ENCODE measurements around the gene IFNG-AS1. TPM values are rescaled to one million over a fixed set of nuclear protein-coding genes. Genes with fewer than 3 reads are reported as not detected.

The IFNG-AS1 gene
- total RNA-seq, 1 experiment from 2014 or later: not detected

- H3K4me1 ChIP-seq (ENCODE audit: insufficient read depth, low read length, poor library complexity, severe bottlenecking): no peaks in the 10 kb centered on the region
- ChIA-PET POLR2A (ENCODE audit: low non-redundant PET) (interaction anchor here (0.7 kb wide), 1 partner anchor 624 kb away, joined by 3 read pairs; no protein-coding TSS in a partner anchor), CTCF (no interaction called here)
- H3K27me3 ChIP-seq (replicated peaks; ENCODE audit: insufficient read depth, low read depth, low read length, poor library complexity): no peaks in the 10 kb centered on the region
- TF ChIP-seq, protein P1, sequence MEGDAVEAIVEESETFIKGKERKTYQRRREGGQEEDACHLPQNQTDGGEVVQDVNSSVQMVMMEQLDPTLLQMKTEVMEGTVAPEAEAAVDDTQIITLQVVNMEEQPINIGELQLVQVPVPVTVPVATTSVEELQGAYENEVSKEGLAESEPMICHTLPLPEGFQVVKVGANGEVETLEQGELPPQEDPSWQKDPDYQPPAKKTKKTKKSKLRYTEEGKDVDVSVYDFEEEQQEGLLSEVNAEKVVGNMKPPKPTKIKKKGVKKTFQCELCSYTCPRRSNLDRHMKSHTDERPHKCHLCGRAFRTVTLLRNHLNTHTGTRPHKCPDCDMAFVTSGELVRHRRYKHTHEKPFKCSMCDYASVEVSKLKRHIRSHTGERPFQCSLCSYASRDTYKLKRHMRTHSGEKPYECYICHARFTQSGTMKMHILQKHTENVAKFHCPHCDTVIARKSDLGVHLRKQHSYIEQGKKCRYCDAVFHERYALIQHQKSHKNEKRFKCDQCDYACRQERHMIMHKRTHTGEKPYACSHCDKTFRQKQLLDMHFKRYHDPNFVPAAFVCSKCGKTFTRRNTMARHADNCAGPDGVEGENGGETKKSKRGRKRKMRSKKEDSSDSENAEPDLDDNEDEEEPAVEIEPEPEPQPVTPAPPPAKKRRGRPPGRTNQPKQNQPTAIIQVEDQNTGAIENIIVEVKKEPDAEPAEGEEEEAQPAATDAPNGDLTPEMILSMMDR (conservative IDR thresholded peaks at IDR 0.05; ENCODE audit: low read depth, low read length): no peak
- TF ChIP-seq EZH2 (IDR thresholded peaks at IDR 0.05; ENCODE audit: borderline replicate concordance, low read depth, low read length, poor library complexity, severe bottlenecking): no peak
- no TSS peak for BruUV-seq (replicated peaks)
- intact Hi-C loops (cut with micrococcal nuclease; ENCODE audit: unreplicated experiment): loop anchor here (5.0 kb wide), 2 partner anchors 274 to 686 kb away; no protein-coding TSS in a partner anchor
- DNase-seq (ENCODE audit: low spot score): no peak
- no peaks in the 10 kb centered on the region for H3K36me3 ChIP-seq (ENCODE audit: insufficient read depth, low read length, poor library complexity, severe bottlenecking)
- H3K27ac ChIP-seq (ENCODE audit: low read depth, low read length, poor library complexity, severe bottlenecking): no peak overlapping the region
- no peaks in the 10 kb centered on the region for H3K9me3 ChIP-seq (ENCODE audit: low read depth, low read length, poor library complexity, severe bottlenecking)
- no peak overlapping the region for H3K4me3 ChIP-seq (ENCODE audit: low read depth, low read length, poor library complexity, severe bottlenecking)
Observed at GRCh38 chr12:68043435-68043834, 54.2 kb downstream of the IFNG-AS1 start.

DNA sequence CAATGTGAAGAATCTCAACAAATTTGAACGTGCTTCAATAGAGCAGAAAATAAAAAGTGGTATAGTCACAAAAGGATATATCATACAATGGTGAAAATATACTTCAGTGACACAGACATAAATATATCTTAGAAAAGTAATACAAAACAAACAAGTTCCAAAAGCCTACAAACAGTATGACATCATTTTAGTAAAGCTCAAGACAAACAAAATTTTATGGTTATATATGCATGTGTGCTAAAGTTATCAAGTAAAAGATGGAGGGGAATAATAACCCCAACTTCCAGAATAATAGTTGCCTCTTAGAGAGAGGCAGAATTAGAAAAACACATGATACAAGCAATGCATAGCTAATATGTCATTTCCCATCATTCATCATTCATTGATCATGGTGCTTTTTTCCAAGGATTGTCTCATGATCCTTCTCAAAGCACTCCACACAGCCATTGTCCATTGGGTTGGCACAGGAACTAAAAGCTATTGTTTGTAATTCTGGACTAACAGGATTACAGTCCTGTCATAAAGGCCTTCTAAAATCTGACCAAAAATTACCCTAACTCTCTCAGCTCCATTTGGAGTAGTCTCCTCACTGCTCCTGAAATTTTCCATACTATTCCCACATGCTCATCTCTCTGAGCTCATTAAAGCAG, 59.5 kb downstream of the IFNG-AS1 start:
- BruUV-seq (replicated peaks): no TSS peak
- Histone ChIP-seq H3K9me3 (ENCODE audit: low read depth, low read length, poor library complexity, severe bottlenecking) (no peaks in the 10 kb centered on the region), H3K4me1 (ENCODE audit: insufficient read depth, low read length, poor library complexity, severe bottlenecking) (no peaks in the 10 kb centered on the region), H3K27ac (ENCODE audit: low read depth, low read length, poor library complexity, severe bottlenecking) (no peak overlapping the region), H3K36me3 (ENCODE audit: insufficient read depth, low read length, poor library complexity, severe bottlenecking) (no peaks in the 10 kb centered on the region), H3K27me3 (replicated peaks; ENCODE audit: insufficient read depth, low read depth, low read length, poor library complexity) (peaks cover 9% of the 10 kb centered on the region), H3K4me3 (ENCODE audit: low read depth, low read length, poor library complexity, severe bottlenecking) (no peak overlapping the region)
- ChIA-PET POLR2A (ENCODE audit: low non-redundant PET) (no interaction called here), CTCF (no interaction called here)
- DNase-seq (ENCODE audit: low spot score): no peak
- intact Hi-C loops (cut with micrococcal nuclease; ENCODE audit: unreplicated experiment): no loop called here
- TF ChIP-seq, protein P1 (conservative IDR thresholded peaks at IDR 0.05; ENCODE audit: low read depth, low read length): no peak
- TF ChIP-seq EZH2 (IDR thresholded peaks at IDR 0.05; ENCODE audit: borderline replicate concordance, low read depth, low read length, poor library complexity, severe bottlenecking): no peak

GRCh38 chr12:68056300-68056699, 67.1 kb downstream of the IFNG-AS1 start:
- no peaks in the 10 kb centered on the region for H3K9me3 ChIP-seq (ENCODE audit: low read depth, low read length, poor library complexity, severe bottlenecking)
- BruUV-seq (replicated peaks): no TSS peak
- H3K4me3 ChIP-seq (ENCODE audit: low read depth, low read length, poor library complexity, severe bottlenecking): no peak overlapping the region
- no peak for TF ChIP-seq EZH2 (IDR thresholded peaks at IDR 0.05; ENCODE audit: borderline replicate concordance, low read depth, low read length, poor library complexity, severe bottlenecking)
- TF ChIP-seq, protein P1 (conservative IDR thresholded peaks at IDR 0.05; ENCODE audit: low read depth, low read length): no peak
- no peak for DNase-seq (ENCODE audit: low spot score)
- H3K27me3 ChIP-seq (replicated peaks; ENCODE audit: insufficient read depth, low read depth, low read length, poor library complexity): peaks cover 8% of the 10 kb centered on the region
- ChIA-PET CTCF (no interaction called here), POLR2A (ENCODE audit: low non-redundant PET) (no interaction called here)
- H3K27ac ChIP-seq (ENCODE audit: low read depth, low read length, poor library complexity, severe bottlenecking): no peak overlapping the region
- intact Hi-C loops (cut with micrococcal nuclease; ENCODE audit: unreplicated experiment): no loop called here
- no peaks in the 10 kb centered on the region for H3K36me3 ChIP-seq (ENCODE audit: insufficient read depth, low read length, poor library complexity, severe bottlenecking)
- no peaks in the 10 kb centered on the region for H3K4me1 ChIP-seq (ENCODE audit: insufficient read depth, low read length, poor library complexity, severe bottlenecking)
